OCI-LY1 (cell line): ENCODE results near the gene CTNND1.

ENCODE experiments used
- H2AFZ ChIP-seq: fragments of 200-600 bp; sonication (generic), shearing (Covaris generic); 2 replicates; pipeline ENCODE4 v1.6.0; 2014; ENCODE audit warnings: antibody characterized with exemption, mild to moderate bottlenecking, low read length
- H3F3A ChIP-seq: fragments of 200-600 bp; sonication (generic), shearing (Covaris generic); 2 replicates; pipeline ENCODE4 v1.6.0; 2014; ENCODE audit warnings: mild to moderate bottlenecking, antibody characterized with exemption, low read length, moderate library complexity; ENCODE audit not compliant: insufficient read depth
- H3K27ac ChIP-seq: fragments of 200-600 bp; sonication (generic); 2 replicates; pipeline ENCODE4 v1.5.1; 2014; ENCODE audit warnings: low read length, mixed run types, mild to moderate bottlenecking, low read depth; ENCODE audit not compliant: poor library complexity, severe bottlenecking
- H3K27me3 ChIP-seq: fragments of 200-600 bp; sonication (generic); 2 replicates; pipeline ENCODE4 v1.6.0; 2014; ENCODE audit warnings: antibody characterized with exemption, mild to moderate bottlenecking, low read length, moderate library complexity; ENCODE audit not compliant: insufficient read depth
- H3K36me3 ChIP-seq: fragments of 200-600 bp; sonication (generic); 2 replicates; pipeline ENCODE4 v1.6.1; 2014; ENCODE audit warnings: mild to moderate bottlenecking, antibody characterized with exemption, low read length, moderate library complexity, mixed read lengths; ENCODE audit not compliant: insufficient read depth
- H3K4me1 ChIP-seq: fragments of 200-600 bp; sonication (generic); 2 replicates; pipeline ENCODE4 v1.5.1; 2014; ENCODE audit warnings: mild to moderate bottlenecking, low read length, moderate library complexity; ENCODE audit not compliant: insufficient read depth, severe bottlenecking
- H3K4me2 ChIP-seq: fragments of 200-600 bp; sonication (generic), shearing (Covaris generic); 2 replicates; pipeline ENCODE4 v1.6.1; 2014; ENCODE audit warnings: low read length
- H3K4me3 ChIP-seq: fragments of 200-600 bp; sonication (generic); 2 replicates; pipeline ENCODE4 v1.5.1; 2014; ENCODE audit warnings: low read length, low read depth, mild to moderate bottlenecking, mixed read lengths; ENCODE audit not compliant: poor library complexity, severe bottlenecking
- H3K79me2 ChIP-seq: fragments of 200-600 bp; shearing (Covaris generic); 2 replicates; pipeline ENCODE4 v1.6.1; 2016; ENCODE audit warnings: mixed run types, low read length, mixed read lengths; ENCODE audit not compliant: insufficient read depth
- H3K9ac ChIP-seq: fragments of 200-600 bp; sonication (generic), shearing (Covaris generic); 2 replicates; pipeline ENCODE4 v1.6.1; 2014; ENCODE audit warnings: mild to moderate bottlenecking, low read length, mixed read lengths
- H3K9me2 ChIP-seq: fragments of 200-600 bp; sonication (generic), shearing (Covaris generic); 2 replicates; pipeline ENCODE4 v1.6.1; 2014; ENCODE audit warnings: low read depth, mild to moderate bottlenecking, low read length, mixed read lengths
- H3K9me3 ChIP-seq: fragments of 200-600 bp; shearing (Covaris generic); 2 replicates; pipeline ENCODE4 v1.6.1; 2014; ENCODE audit warnings: low read length, mixed read lengths
- H4K20me1 ChIP-seq: fragments of 200-600 bp; sonication (generic), shearing (Covaris generic); 2 replicates; pipeline ENCODE4 v1.6.0; 2016; ENCODE audit warnings: mild to moderate bottlenecking, low read length; ENCODE audit not compliant: insufficient read depth
- CTCF ChIP-seq: fragments of 200-600 bp; sonication (generic), shearing (Covaris generic); IDR thresholded peaks from 2 replicates; pipeline ENCODE4 v1.5.1; 2017; ENCODE audit warnings: mild to moderate bottlenecking, antibody characterized with exemption, low read length, moderate library complexity, mixed read lengths
- EZH2 ChIP-seq: fragments of 200-600 bp; sonication (generic), shearing (Covaris generic); IDR thresholded peaks from 2 replicates; pipeline ENCODE4 v1.8.0; 2017; ENCODE audit warnings: borderline replicate concordance, mixed run types, mild to moderate bottlenecking, antibody characterized with exemption, low read length, moderate library complexity, mixed read lengths

Gene CTNND1

DNA sequence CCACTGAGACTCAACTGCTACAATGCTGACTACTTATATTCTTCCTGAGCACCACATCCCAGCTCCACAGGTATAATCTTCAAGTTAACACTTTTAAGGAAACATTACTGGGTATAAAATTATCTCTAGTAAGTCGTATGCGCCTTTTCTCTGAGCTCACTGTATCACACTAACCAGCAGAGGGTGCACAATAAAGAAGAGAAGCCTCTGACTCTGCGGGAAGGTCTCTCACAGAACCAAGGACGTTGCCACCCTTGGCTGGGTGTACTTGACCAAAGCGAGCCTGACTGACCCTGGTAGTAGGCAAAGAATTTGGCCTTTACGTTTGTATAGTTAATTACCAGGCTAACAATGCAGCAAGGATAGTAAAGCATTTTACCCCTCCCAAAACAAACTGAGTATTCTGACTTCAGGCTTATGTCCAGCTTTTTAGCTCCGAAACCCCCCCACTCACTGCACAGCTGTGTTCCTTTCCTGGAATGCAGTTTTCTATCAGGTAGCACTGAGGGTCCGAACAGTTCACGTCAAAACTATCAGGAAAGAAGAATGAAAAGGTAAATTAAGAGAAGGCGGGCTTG, 9.8 kb upstream of the CTNND1 start, which contains the start of gene BTBD18:
BTBD18 (minus strand) TSS at position 144 of the 578 bp plus-strand sequence. CDS start 631 bp downstream, outside the sequence.
- Histone ChIP-seq H3K4me2 (no peak within 1 kb of the TSS), H3K79me2 (no peaks in the 10 kb centered on the region), H4K20me1 (no peaks in the 10 kb centered on the region), H2AFZ (no peak within 1 kb of the TSS), H3K4me3 (no peak within 1 kb of the TSS), H3K4me1 (no peaks in the 10 kb centered on the region), H3K9me2 (no peaks in the 10 kb centered on the region), H3K9me3 (no peaks in the 10 kb centered on the region), H3K27me3 (no peaks in the 10 kb centered on the region), H3K27ac (no peak within 1 kb of the TSS), H3K36me3 (peaks cover 6% of the 10 kb centered on the region), H3F3A (no peaks in the 10 kb centered on the region), H3K9ac (no peak within 1 kb of the TSS)
- TF ChIP-seq CTCF (peak; percentile 59), EZH2 (no peak)

- no peak for TF ChIP-seq EZH2
- no peak for TF ChIP-seq CTCF
- Histone ChIP-seq H3K27ac (no peak overlapping the region), H3K79me2 (no peaks in the 10 kb centered on the region), H3K4me3 (no peak overlapping the region), H3K9me3 (no peaks in the 10 kb centered on the region), H3F3A (no peaks in the 10 kb centered on the region), H3K27me3 (no peaks in the 10 kb centered on the region), H3K9me2 (no peaks in the 10 kb centered on the region), H3K9ac (no peak overlapping the region), H3K36me3 (no peaks in the 10 kb centered on the region), H3K4me1 (no peaks in the 10 kb centered on the region), H3K4me2 (no peak overlapping the region), H4K20me1 (no peaks in the 10 kb centered on the region), H2AFZ (no peak overlapping the region)
Measured at GRCh38 chr11:57752954-57753353, 8.6 kb upstream of the CTNND1 start.

- H3K36me3 ChIP-seq, result no peaks in the 10 kb centered on the region
- no peak overlapping the region for H3K4me3 ChIP-seq
- TF ChIP-seq CTCF (no peak), EZH2 (no peak)
- no peak overlapping the region for H3K9ac ChIP-seq
- H3K9me3 ChIP-seq, result no peaks in the 10 kb centered on the region
- no peaks in the 10 kb centered on the region for H3F3A ChIP-seq
- H2AFZ ChIP-seq, result no peak overlapping the region
- H3K9me2 ChIP-seq, result no peaks in the 10 kb centered on the region
- H3K27me3 ChIP-seq, result no peaks in the 10 kb centered on the region
- H4K20me1 ChIP-seq, result no peaks in the 10 kb centered on the region
- H3K27ac ChIP-seq, result no peak overlapping the region
- H3K4me1 ChIP-seq, result no peaks in the 10 kb centered on the region
- H3K79me2 ChIP-seq, result no peaks in the 10 kb centered on the region
- H3K4me2 ChIP-seq, result no peak overlapping the region
Measured at GRCh38 chr11:57758174-57758573, 3.4 kb upstream of the CTNND1 start.
